KG1 (cell line): ENCODE results near the gene RNF187.
"Not testable (repeated sequence)": the region's sequence is repeated elsewhere in the genome, so short reads cannot be mapped to it uniquely, and the experiment has no call there.

ENCODE experiments used
- DNase-seq: peaks from one replicate; lab custom pipeline; 2025; lab: John Stamatoyannopoulos, UW

Gene RNF187

GRCh38 chr1:228460821-228461220 lies 26.4 kb upstream of the RNF187 start:
- no peak for DNase-seq

- no peak for DNase-seq
Measured at GRCh38 chr1:228462560-228462959, 24.6 kb upstream of the RNF187 start.

GRCh38 chr1:228463009-228463558 lies 24.1 kb upstream of the RNF187 start:
- DNase-seq, result no peak

GRCh38 chr1:228463559-228464455 lies 23.4 kb upstream of the RNF187 start:
- no peak for DNase-seq

GRCh38 chr1:228464487-228464983 lies 22.6 kb upstream of the RNF187 start:
- DNase-seq, result no peak

- no peak for DNase-seq
Measured at GRCh38 chr1:228465141-228465540, 22.0 kb upstream of the RNF187 start.

GRCh38 chr1:228465571-228466146 lies 21.5 kb upstream of the RNF187 start:
- no peak for DNase-seq

GRCh38 chr1:228468188-228468587 lies 19.0 kb upstream of the RNF187 start:
- DNase-seq, result not testable (repeated sequence)

GRCh38 chr1:228469413-228470162 lies 17.6 kb upstream of the RNF187 start:
- DNase-seq, result no peak

GRCh38 chr1:228471154-228471761 lies 15.9 kb upstream of the RNF187 start:
- no peak for DNase-seq

GRCh38 chr1:228471762-228472398 lies 15.3 kb upstream of the RNF187 start:
- no peak for DNase-seq

- no peak for DNase-seq
Measured at GRCh38 chr1:228472655-228473054, 14.5 kb upstream of the RNF187 start.

- no peak for DNase-seq
Measured at GRCh38 chr1:228474507-228474906, 12.7 kb upstream of the RNF187 start.

GRCh38 chr1:228475812-228476211 lies 11.4 kb upstream of the RNF187 start:
- DNase-seq, result no peak

- no peak for DNase-seq
Measured at GRCh38 chr1:228477263-228477662, 9.9 kb upstream of the RNF187 start.

GRCh38 chr1:228478326-228478725 lies 8.9 kb upstream of the RNF187 start:
- DNase-seq, result no peak

GRCh38 chr1:228478912-228479711 lies 8.1 kb upstream of the RNF187 start:
- DNase-seq, result no peak

- DNase-seq, result no peak
Measured at GRCh38 chr1:228483789-228484188, 3.4 kb upstream of the RNF187 start.

GRCh38 chr1:228486596-228487335 lies 416 bp upstream of the RNF187 start:
- peak; percentile 85 for DNase-seq
